Pancreas (tissue), 10 donors: ENCODE results near the gene HMGXB3. TPM values are rescaled to one million over a fixed set of nuclear protein-coding genes. Genes with fewer than 3 reads are reported as not detected.

Source experiments
- ATAC-seq, 4 donors: fragments of 200-7000 bp; cut with Tn5 transposase; one replicate each; pipeline versions ENCODE4 v1.8.0 to v1.9.1; 2020; ENCODE audit warnings: mild to moderate bottlenecking in 4 of 4, moderate library complexity in 4 of 4
- DNase-seq, 6 donors: peaks; one replicate each; pipeline ENCODE4 v3.0.0-alpha.2; 2020
- FAIRE-seq: peaks from 2 replicates; lab custom pipeline; 2012; peaks lifted over from hg19 to GRCh38; lab: Jason Lieb, UNC
- H3K27ac ChIP-seq, 4 donors: fragments of 200-600 bp; sonication (generic); 1 replicate in 3 of 4; 2 replicates in 1 of 4; pipeline versions ENCODE4 v1.5.0 to v1.8.0; 2020
- H3K27me3 ChIP-seq, 4 donors: fragments of 200-600 bp; one replicate each; pipeline ENCODE4 v1.8.0; 2021
- H3K36me3 ChIP-seq, 3 donors: fragments of 200-600 bp; sonication (generic) in 1 of 3; one replicate each; pipeline versions ENCODE4 v1.5.0 to v1.8.0; 2020 to 2021
- H3K4me1 ChIP-seq, 3 donors: fragments of 200-600 bp; one replicate each; pipeline ENCODE4 v1.8.0; 2021
- H3K4me3 ChIP-seq, 4 donors: fragments of 200-600 bp; sonication (generic) in 2 of 4; one replicate each; pipeline versions ENCODE4 v1.5.0 to v1.8.0; 2020 to 2021
- H3K9me3 ChIP-seq, 4 donors: fragments of 200-600 bp; one replicate each; pipeline ENCODE4 v1.8.0; 2021
- CTCF ChIP-seq, 4 donors: fragments of 200-600 bp; sonication (generic) in 3 of 4; IDR thresholded peaks; one replicate each; pipeline versions ENCODE4 v1.5.0 to v1.8.0; 2021; ENCODE audit warnings: antibody characterized with exemption in 4 of 4
- WGBS, 2 donors: extraction: QIAGEN DNeasy Blood & Tissue Kit; methylation state at CpG; one replicate each; pipeline ENCODE4 v1.1.7; 2013; 5-methylcytosine and 5-hydroxymethylcytosine counted together
- intact Hi-C, 3 donors: fragments of 100-400 bp; cut with DNase I; formaldehyde crosslinking; loops; one replicate each; pipeline versions ENCODE4 v1.11.1 to v1.14.2; 2022
- polyA plus RNA-seq, 2 donors: library from polyadenylated mRNA; stranded (reverse); fragments of 200-250 nt; gene quantifications; one replicate each; pipeline ENCODE4 v1.2.3, GENCODE V29; 2013
- total RNA-seq, 6 donors: library from RNA; stranded (reverse); fragmentation: NEBNext Ultra II Directional in 4 of 6; extraction: Animal tissue kit (Norgen Biotek cat#: 25700) in 4 of 6; gene quantifications; one replicate each; pipeline versions ENCODE4 v1.2.1 to v1.2.4, GENCODE V29; 2021 to 2023
- donor health status: healthy with polysubstance abuse.
- donor health status: DM: no; HTN: no; CAD: no; lungs with moderate emphysema.
- donor health status: DM: no; HTN: no; CAD: no.
- donor health status: control.
- donor health status: control.
- donor health status: Bipolar disorder and iron deficiency.
- donor health status: DM: yes; HTN: yes; CAD: no.
- donor health status: DM: no; HTN: no; CAD: no.
- donor health status: DM: no; HTN: no; CAD: no.
- donor health status: DM: yes; HTN: yes; CAD: no.

HMGXB3 gene
- total and polyA plus RNA-seq, 8 donors: 8.6 to 21.4 (median 12.8) TPM

GRCh38 chr5:150033334-150033733 lies 32.8 kb downstream of the HMGXB3 start:
- 93% methylated on average over 4 of the region's 4 CpGs for WGBS, 2 donors
- Histone ChIP-seq H3K27me3 (no peaks in the 10 kb centered on the region), H3K36me3 (peaks cover 0 to 66% (median 26%) of the 10 kb centered on the region in 3 donors), H3K27ac (no peak overlapping the region), H3K4me1 (no peaks in the 10 kb centered on the region), H3K9me3 (no peaks in the 10 kb centered on the region), H3K4me3 (no peak overlapping the region)
- no peak for FAIRE-seq
- ATAC-seq: no peak
- intact Hi-C loops: no loop called here
- no peak for TF ChIP-seq CTCF (IDR thresholded peaks at IDR 0.05)
- no peak for DNase-seq

- no peak for DNase-seq
- intact Hi-C loops: no loop called here
- Histone ChIP-seq H3K27ac (no peak overlapping the region), H3K36me3 (peaks cover 0 to 66% (median 26%) of the 10 kb centered on the region in 3 donors), H3K4me3 (no peak overlapping the region), H3K9me3 (no peaks in the 10 kb centered on the region), H3K27me3 (no peaks in the 10 kb centered on the region), H3K4me1 (no peaks in the 10 kb centered on the region)
- ATAC-seq: peak in 1 of 4 donors; percentile 21
- FAIRE-seq: no peak
- 82 to 84% methylated on average over 4 of the region's 4 CpGs for WGBS, 2 donors
- TF ChIP-seq CTCF (IDR thresholded peaks at IDR 0.05): no peak
Measured at GRCh38 chr5:150034662-150035061, 34.1 kb downstream of the HMGXB3 start.

- Histone ChIP-seq H3K27ac (no peak overlapping the region), H3K9me3 (no peaks in the 10 kb centered on the region), H3K36me3 (peaks cover under 1 to 61% (median 25%) of the 10 kb centered on the region in 3 donors), H3K4me3 (no peak overlapping the region), H3K4me1 (no peaks in the 10 kb centered on the region), H3K27me3 (no peaks in the 10 kb centered on the region)
- FAIRE-seq (no peak), ATAC-seq (no peak), DNase-seq (no peak)
- TF ChIP-seq CTCF (IDR thresholded peaks at IDR 0.05): no peak
- 80 to 81% methylated on average over 7 of the region's 7 CpGs for WGBS, 2 donors
- intact Hi-C loops: no loop called here
Measured at GRCh38 chr5:150035139-150035895, 34.8 kb downstream of the HMGXB3 start.

- no peak for TF ChIP-seq CTCF (IDR thresholded peaks at IDR 0.05)
- Histone ChIP-seq H3K36me3 (peaks cover 5 to 61% (median 34%) of the 10 kb centered on the region in 3 donors), H3K27me3 (no peaks in the 10 kb centered on the region), H3K4me1 (no peaks in the 10 kb centered on the region), H3K9me3 (no peaks in the 10 kb centered on the region), H3K27ac (no peak overlapping the region), H3K4me3 (no peak overlapping the region)
- DNase-seq (no peak), FAIRE-seq (no peak), ATAC-seq (peak in 3 of 4 donors; percentile 27 to 41 (median 38))
- intact Hi-C loops: no loop called here
- 88 to 90% methylated on average over 9 of the region's 9 CpGs for WGBS, 2 donors
Measured at GRCh38 chr5:150036513-150036912, 36.0 kb downstream of the HMGXB3 start.

GRCh38 chr5:150038547-150038946 lies 38.0 kb downstream of the HMGXB3 start:
- ATAC-seq (no peak), FAIRE-seq (no peak), DNase-seq (no peak)
- no peak for TF ChIP-seq CTCF (IDR thresholded peaks at IDR 0.05)
- Histone ChIP-seq H3K36me3 (peaks cover 5 to 61% (median 31%) of the 10 kb centered on the region in 3 donors), H3K4me3 (no peak overlapping the region), H3K4me1 (no peaks in the 10 kb centered on the region), H3K27ac (no peak overlapping the region), H3K27me3 (no peaks in the 10 kb centered on the region), H3K9me3 (no peaks in the 10 kb centered on the region)
- intact Hi-C loops: no loop called here
- WGBS, 2 donors: 73 to 76% methylated on average over 2 of the region's 2 CpGs
